GM23338 (cell line): ENCODE results near the gene PPP2R2B. TPM values are rescaled to one million over a fixed set of nuclear protein-coding genes. Genes with fewer than 3 reads are reported as not detected.

Source experiments
- ATAC-seq: fragments of 200-7000 bp; cut with Tn5 transposase; 3 replicates; pipeline ENCODE4 v1.9.1; 2020
- DNase-seq: peaks from one replicate; pipeline ENCODE4 v3.0.0-alpha.2; 2015; ENCODE audit warnings: low spot score
- H2AFZ ChIP-seq: fragments of 200-600 bp; sonication (generic); 2 replicates; pipeline ENCODE4 v1.8.0; 2016; ENCODE audit warnings: antibody characterized with exemption, mild to moderate bottlenecking, moderate library complexity
- H3F3A ChIP-seq: fragments of 200-600 bp; sonication (generic); replicated peaks from 2 replicates; pipeline ENCODE4 v1.8.0; 2017; ENCODE audit warnings: antibody characterized with exemption, mixed run types, low read depth
- H3K27ac ChIP-seq: fragments of 200-600 bp; sonication (generic); 2 replicates; pipeline ENCODE4 v1.6.1; 2016; ENCODE audit warnings: low read depth
- H3K27me3 ChIP-seq: fragments of 200-600 bp; sonication (generic); 2 replicates; pipeline ENCODE4 v1.8.0; 2016; ENCODE audit warnings: mild to moderate bottlenecking, mixed run types, moderate library complexity; ENCODE audit not compliant: insufficient read depth
- H3K36me3 ChIP-seq: fragments of 200-600 bp; sonication (generic); 2 replicates; pipeline ENCODE4 v1.8.0; 2016; ENCODE audit warnings: mild to moderate bottlenecking; ENCODE audit not compliant: insufficient read depth
- H3K4me1 ChIP-seq: fragments of 200-600 bp; sonication (generic); 2 replicates; pipeline ENCODE4 v1.8.0; 2016; ENCODE audit warnings: mild to moderate bottlenecking, moderate library complexity; ENCODE audit not compliant: insufficient read depth
- H3K4me2 ChIP-seq: fragments of 200-600 bp; sonication (generic); 2 replicates; pipeline ENCODE4 v1.7.1; 2017; ENCODE audit warnings: mixed run types
- H3K4me3 ChIP-seq: fragments of 200-600 bp; sonication (generic); 2 replicates; pipeline ENCODE4 v1.6.1; 2016; ENCODE audit warnings: mixed run types
- H3K79me2 ChIP-seq: fragments of 200-600 bp; sonication (generic); replicated peaks from 2 replicates; pipeline ENCODE4 v1.8.0; 2017; ENCODE audit warnings: mild to moderate bottlenecking; ENCODE audit not compliant: insufficient read depth
- H3K9me2 ChIP-seq: fragments of 200-600 bp; sonication (generic); 2 replicates; pipeline ENCODE4 v1.8.0; 2017; ENCODE audit not compliant: insufficient read depth
- H4K20me1 ChIP-seq: fragments of 200-600 bp; sonication (generic); replicated peaks from 2 replicates; pipeline ENCODE4 v1.8.0; 2017; ENCODE audit warnings: mild to moderate bottlenecking; ENCODE audit not compliant: insufficient read depth
- H3K27ac Mint-ChIP-seq: 2 replicates; pipeline ENCODE4 v1.8.0; 2020; ENCODE audit warnings: inconsistent platforms, mild to moderate bottlenecking, moderate library complexity, mixed read lengths
- H3K27me3 Mint-ChIP-seq: 3 replicates; pipeline ENCODE4 v1.8.0; 2022; ENCODE audit warnings: low read depth, mild to moderate bottlenecking, moderate library complexity, mixed read lengths, inconsistent platforms; ENCODE audit not compliant: insufficient read depth, poor library complexity
- H3K36me3 Mint-ChIP-seq: 3 replicates; pipeline ENCODE4 v1.8.0; 2021; ENCODE audit warnings: low read depth, mild to moderate bottlenecking, inconsistent platforms, moderate library complexity, mixed read lengths
- H3K4me1 Mint-ChIP-seq: 3 replicates; pipeline ENCODE4 v1.8.0; 2020; ENCODE audit warnings: mild to moderate bottlenecking, inconsistent platforms, mixed read lengths
- H3K4me3 Mint-ChIP-seq: 3 replicates; pipeline ENCODE4 v1.8.0; 2021; ENCODE audit warnings: moderate library complexity, mild to moderate bottlenecking, inconsistent platforms, mixed read lengths
- H3K9me3 Mint-ChIP-seq: 3 replicates; pipeline ENCODE4 v1.8.0; 2020; ENCODE audit warnings: moderate library complexity, mild to moderate bottlenecking, inconsistent platforms, mixed read lengths
- CREB1 ChIP-seq: fragments of 250-450 bp; sonication (Bioruptor Pico); IDR thresholded peaks from 2 replicates; pipeline ENCODE4 v1.5.0; 2020; ENCODE audit warnings: low read depth, mild to moderate bottlenecking, moderate library complexity
- EZH2 ChIP-seq: fragments of 200-600 bp; sonication (generic); IDR thresholded peaks from one replicate; pipeline ENCODE4 v1.8.0; 2017; ENCODE audit warnings: antibody characterized with exemption, mild to moderate bottlenecking, low read depth; ENCODE audit not compliant: unreplicated experiment
- EZH2phosphoT487 ChIP-seq: fragments of 200-600 bp; sonication (generic); IDR thresholded peaks from one replicate; pipeline ENCODE4 v1.8.1; 2018; ENCODE audit warnings: antibody characterized with exemption; ENCODE audit not compliant: unreplicated experiment
- JUNB ChIP-seq: IDR thresholded peaks from one replicate; pipeline ENCODE4 v1.6.1; 2016; ENCODE audit warnings: antibody characterized with exemption; ENCODE audit not compliant: unreplicated experiment
- POLR2AphosphoS5 ChIP-seq: IDR thresholded peaks from 2 replicates; pipeline ENCODE4 v1.6.1; 2016; ENCODE audit warnings: antibody characterized with exemption, low read depth
- ZNF331 ChIP-seq: fragments of 250-450 bp; sonication (Bioruptor Pico); IDR thresholded peaks from 2 replicates; pipeline ENCODE4 v1.5.0; 2020; ENCODE audit warnings: low read depth, mild to moderate bottlenecking, moderate library complexity
- polyA plus RNA-seq: library from polyadenylated mRNA; unstranded; fragments of >200 nt; fragmentation: Nextera tagmentation; extraction: Ambion mirVana; gene quantifications from 2 replicates; pipeline ENCODE4 v1.2.1, GENCODE V29; 2016
- total RNA-seq: library from RNA; depleted of rRNA; stranded (reverse); fragments of >200 nt; shearing (Covaris generic); gene quantifications from 2 replicates; pipeline ENCODE4 v1.2.3, GENCODE V29; 2014
- TF ChIP-seq, protein P1 (sequence below): fragments of 250-450 bp; sonication (Bioruptor Pico); IDR thresholded peaks from 2 replicates; pipeline ENCODE4 v1.5.0; 2020; ENCODE audit warnings: mild to moderate bottlenecking, moderate library complexity
- TF ChIP-seq, protein P2 (sequence below): IDR thresholded peaks from 2 replicates; pipeline ENCODE4 v1.6.1; 2016; ENCODE audit warnings: antibody characterized with exemption
- TF ChIP-seq, protein P3 (sequence below): IDR thresholded peaks from one replicate; pipeline ENCODE4 v1.6.1; 2018; ENCODE audit warnings: antibody characterized with exemption; ENCODE audit not compliant: unreplicated experiment

PPP2R2B gene
- total and polyA plus RNA-seq, 2 experiments from 2014 or later = 21.3 to 33.9 TPM

DNA sequence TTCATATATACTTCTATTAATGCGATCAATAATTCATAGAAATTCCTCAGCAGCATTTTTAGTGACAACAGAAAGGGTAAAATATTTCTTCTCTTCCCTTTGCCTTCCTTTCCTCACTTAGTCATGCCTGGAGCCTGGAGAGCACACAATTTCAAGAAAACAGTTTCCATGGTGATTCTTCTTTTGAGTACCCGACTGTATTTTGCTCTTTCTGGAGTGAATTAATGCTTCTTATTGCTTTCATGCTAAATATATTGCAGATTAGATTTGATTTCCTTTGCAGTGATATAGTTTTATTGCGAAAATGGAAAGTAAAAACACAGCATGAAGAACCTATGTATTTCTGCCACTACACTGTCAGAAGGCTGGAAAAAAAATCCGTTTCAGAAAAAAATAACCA, 153.5 kb downstream of the PPP2R2B start (continued):
- TF ChIP-seq, protein P1, sequence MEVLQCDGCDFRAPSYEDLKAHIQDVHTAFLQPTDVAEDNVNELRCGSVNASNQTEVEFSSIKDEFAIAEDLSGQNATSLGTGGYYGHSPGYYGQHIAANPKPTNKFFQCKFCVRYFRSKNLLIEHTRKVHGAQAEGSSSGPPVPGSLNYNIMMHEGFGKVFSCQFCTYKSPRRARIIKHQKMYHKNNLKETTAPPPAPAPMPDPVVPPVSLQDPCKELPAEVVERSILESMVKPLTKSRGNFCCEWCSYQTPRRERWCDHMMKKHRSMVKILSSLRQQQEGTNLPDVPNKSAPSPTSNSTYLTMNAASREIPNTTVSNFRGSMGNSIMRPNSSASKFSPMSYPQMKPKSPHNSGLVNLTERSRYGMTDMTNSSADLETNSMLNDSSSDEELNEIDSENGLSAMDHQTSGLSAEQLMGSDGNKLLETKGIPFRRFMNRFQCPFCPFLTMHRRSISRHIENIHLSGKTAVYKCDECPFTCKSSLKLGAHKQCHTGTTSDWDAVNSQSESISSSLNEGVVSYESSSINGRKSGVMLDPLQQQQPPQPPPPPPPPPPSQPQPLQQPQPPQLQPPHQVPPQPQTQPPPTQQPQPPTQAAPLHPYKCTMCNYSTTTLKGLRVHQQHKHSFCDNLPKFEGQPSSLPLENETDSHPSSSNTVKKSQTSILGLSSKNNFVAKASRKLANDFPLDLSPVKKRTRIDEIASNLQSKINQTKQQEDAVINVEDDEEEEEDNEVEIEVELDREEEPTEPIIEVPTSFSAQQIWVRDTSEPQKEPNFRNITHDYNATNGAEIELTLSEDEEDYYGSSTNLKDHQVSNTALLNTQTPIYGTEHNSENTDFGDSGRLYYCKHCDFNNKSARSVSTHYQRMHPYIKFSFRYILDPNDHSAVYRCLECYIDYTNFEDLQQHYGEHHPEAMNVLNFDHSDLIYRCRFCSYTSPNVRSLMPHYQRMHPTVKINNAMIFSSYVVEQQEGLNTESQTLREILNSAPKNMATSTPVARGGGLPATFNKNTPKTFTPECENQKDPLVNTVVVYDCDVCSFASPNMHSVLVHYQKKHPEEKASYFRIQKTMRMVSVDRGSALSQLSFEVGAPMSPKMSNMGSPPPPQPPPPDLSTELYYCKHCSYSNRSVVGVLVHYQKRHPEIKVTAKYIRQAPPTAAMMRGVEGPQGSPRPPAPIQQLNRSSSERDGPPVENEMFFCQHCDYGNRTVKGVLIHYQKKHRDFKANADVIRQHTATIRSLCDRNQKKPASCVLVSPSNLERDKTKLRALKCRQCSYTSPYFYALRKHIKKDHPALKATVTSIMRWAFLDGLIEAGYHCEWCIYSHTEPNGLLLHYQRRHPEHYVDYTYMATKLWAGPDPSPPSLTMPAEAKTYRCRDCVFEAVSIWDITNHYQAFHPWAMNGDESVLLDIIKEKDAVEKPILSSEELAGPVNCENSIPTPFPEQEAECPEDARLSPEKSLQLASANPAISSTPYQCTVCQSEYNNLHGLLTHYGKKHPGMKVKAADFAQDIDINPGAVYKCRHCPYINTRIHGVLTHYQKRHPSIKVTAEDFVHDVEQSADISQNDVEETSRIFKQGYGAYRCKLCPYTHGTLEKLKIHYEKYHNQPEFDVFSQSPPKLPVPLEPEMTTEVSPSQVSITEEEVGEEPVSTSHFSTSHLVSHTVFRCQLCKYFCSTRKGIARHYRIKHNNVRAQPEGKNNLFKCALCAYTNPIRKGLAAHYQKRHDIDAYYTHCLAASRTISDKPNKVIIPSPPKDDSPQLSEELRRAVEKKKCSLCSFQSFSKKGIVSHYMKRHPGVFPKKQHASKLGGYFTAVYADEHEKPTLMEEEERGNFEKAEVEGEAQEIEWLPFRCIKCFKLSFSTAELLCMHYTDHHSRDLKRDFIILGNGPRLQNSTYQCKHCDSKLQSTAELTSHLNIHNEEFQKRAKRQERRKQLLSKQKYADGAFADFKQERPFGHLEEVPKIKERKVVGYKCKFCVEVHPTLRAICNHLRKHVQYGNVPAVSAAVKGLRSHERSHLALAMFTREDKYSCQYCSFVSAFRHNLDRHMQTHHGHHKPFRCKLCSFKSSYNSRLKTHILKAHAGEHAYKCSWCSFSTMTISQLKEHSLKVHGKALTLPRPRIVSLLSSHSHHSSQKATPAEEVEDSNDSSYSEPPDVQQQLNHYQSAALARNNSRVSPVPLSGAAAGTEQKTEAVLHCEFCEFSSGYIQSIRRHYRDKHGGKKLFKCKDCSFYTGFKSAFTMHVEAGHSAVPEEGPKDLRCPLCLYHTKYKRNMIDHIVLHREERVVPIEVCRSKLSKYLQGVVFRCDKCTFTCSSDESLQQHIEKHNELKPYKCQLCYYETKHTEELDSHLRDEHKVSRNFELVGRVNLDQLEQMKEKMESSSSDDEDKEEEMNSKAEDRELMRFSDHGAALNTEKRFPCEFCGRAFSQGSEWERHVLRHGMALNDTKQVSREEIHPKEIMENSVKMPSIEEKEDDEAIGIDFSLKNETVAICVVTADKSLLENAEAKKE (CRISPR knock-in tag) = no peak
- TF ChIP-seq JUNB = no peak

DNA sequence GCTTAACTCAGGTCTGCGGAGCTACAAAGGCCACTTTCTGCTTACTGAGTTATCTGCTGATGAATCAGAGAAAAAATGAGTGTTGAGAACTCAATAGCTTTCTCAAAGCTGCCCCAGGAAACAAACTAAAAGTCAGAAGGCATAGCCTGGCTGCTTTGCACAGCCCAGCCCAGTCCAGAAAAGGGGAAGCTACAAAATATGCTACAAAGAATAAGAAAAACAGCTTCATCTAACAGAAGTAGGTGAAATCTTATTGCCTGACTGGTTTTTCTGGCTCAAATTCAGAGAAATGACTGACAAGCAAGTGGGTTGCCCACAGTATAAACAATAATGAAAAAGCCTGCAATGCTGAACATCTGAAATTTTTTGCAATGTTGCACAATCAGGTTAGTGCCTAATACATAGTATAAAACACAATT, 156.2 kb downstream of the PPP2R2B start:
- Histone ChIP-seq H3K4me1 (peaks cover 7% of the 10 kb centered on the region), H3K36me3 (no peaks in the 10 kb centered on the region), H3K27me3 (no peaks in the 10 kb centered on the region), H4K20me1 (no peaks in the 10 kb centered on the region), H2AFZ (no peak overlapping the region), H3F3A (no peaks in the 10 kb centered on the region), H3K4me3 (no peak overlapping the region), H3K27ac (no peak overlapping the region), H3K79me2 (no peaks in the 10 kb centered on the region), H3K4me2 (no peak overlapping the region), H3K9me2 (no peaks in the 10 kb centered on the region)
- H3K4me1 Mint-ChIP-seq = peaks cover 8% of the 10 kb centered on the region
- ATAC-seq = no peak
- no peaks in the 10 kb centered on the region for H3K27me3 Mint-ChIP-seq
- H3K4me3 Mint-ChIP-seq = no peak overlapping the region
- H3K9me3 Mint-ChIP-seq = no peaks in the 10 kb centered on the region
- no peaks in the 10 kb centered on the region for H3K36me3 Mint-ChIP-seq
- H3K27ac Mint-ChIP-seq = no peak overlapping the region
- DNase-seq = no peak
- no peak for TF ChIP-seq EZH2phosphoT487
- no peak for TF ChIP-seq JUNB
- TF ChIP-seq, protein P2, sequence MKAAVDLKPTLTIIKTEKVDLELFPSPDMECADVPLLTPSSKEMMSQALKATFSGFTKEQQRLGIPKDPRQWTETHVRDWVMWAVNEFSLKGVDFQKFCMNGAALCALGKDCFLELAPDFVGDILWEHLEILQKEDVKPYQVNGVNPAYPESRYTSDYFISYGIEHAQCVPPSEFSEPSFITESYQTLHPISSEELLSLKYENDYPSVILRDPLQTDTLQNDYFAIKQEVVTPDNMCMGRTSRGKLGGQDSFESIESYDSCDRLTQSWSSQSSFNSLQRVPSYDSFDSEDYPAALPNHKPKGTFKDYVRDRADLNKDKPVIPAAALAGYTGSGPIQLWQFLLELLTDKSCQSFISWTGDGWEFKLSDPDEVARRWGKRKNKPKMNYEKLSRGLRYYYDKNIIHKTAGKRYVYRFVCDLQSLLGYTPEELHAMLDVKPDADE = no peak
- TF ChIP-seq ZNF331 (CRISPR knock-in tag) = no peak
- TF ChIP-seq CREB1 (CRISPR knock-in tag) = no peak
- no peak for TF ChIP-seq EZH2
- TF ChIP-seq, protein P3, sequence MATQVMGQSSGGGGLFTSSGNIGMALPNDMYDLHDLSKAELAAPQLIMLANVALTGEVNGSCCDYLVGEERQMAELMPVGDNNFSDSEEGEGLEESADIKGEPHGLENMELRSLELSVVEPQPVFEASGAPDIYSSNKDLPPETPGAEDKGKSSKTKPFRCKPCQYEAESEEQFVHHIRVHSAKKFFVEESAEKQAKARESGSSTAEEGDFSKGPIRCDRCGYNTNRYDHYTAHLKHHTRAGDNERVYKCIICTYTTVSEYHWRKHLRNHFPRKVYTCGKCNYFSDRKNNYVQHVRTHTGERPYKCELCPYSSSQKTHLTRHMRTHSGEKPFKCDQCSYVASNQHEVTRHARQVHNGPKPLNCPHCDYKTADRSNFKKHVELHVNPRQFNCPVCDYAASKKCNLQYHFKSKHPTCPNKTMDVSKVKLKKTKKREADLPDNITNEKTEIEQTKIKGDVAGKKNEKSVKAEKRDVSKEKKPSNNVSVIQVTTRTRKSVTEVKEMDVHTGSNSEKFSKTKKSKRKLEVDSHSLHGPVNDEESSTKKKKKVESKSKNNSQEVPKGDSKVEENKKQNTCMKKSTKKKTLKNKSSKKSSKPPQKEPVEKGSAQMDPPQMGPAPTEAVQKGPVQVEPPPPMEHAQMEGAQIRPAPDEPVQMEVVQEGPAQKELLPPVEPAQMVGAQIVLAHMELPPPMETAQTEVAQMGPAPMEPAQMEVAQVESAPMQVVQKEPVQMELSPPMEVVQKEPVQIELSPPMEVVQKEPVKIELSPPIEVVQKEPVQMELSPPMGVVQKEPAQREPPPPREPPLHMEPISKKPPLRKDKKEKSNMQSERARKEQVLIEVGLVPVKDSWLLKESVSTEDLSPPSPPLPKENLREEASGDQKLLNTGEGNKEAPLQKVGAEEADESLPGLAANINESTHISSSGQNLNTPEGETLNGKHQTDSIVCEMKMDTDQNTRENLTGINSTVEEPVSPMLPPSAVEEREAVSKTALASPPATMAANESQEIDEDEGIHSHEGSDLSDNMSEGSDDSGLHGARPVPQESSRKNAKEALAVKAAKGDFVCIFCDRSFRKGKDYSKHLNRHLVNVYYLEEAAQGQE = no peak
- TF ChIP-seq POLR2AphosphoS5 = no peak
